ENCODE results near the gene SDC4.

Gene SDC4

DNA sequence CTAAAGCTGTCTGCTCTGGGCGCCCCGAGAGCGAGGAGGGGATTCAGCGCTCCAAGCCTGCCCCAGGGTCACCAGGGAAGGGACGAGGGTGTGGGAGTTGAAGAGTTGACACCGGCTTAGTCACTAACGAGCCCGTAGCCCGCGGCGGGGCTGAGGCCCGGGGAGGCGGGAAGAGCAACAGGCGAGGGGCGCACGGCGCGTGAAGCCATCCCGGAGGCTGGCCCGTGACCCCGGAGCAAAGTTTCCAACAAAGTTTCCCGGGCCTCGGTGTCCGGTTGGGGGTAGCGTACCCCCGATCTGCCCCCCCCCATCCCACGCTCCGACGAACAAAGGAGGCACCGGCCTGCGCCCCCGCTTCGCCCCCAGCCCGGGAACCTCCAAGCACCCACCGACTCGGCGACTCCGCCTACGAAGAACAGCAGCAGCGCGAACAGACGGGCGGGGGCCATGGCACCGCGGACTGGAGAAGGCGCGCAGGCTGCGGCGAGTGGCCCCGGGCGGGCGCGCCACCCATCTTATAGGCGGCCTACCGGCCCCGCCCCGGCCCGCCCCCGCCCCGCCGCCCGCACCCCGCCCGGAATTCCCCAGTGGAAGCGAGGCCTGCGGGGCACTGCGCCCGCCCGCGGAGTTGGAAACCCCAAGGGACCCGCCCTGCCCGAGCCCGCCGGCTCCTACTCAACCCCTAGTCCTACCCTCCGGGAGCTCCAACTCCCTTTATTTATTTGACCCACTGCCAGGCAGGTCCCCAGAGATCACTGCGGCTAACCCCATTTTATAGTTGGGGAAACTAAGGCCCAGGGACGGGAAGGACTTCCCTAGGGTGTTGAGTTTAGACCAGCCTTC is at the start of gene SDC4:
Gene SDC4, minus strand, starts transcription at position 489 of the 843 bp plus-strand sequence. Its CDS starts 40 bp downstream, at position 449.
- DNase-seq, result no peak

DNA sequence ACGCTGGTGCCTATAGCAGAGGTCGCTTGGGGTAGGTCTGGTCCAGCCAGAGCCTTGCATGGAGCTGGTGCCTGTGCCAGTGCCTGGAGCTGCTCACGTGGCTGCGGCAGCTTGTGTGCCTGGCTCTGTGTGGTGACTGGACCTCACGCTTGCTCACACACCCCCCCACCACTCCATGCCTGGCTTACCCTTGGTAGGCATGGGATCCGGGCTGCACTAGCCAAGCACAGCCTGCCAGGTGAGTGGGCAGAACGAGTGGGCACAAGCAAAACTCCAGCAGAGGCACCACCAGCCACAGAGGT is 46.8 kb upstream of the SDC4 start:
- no peak for DNase-seq

GRCh38 chr20:45394221-45395113 is 46.2 kb upstream of the SDC4 start:
- no peak for DNase-seq

GRCh38 chr20:45392733-45393132 is 44.5 kb upstream of the SDC4 start:
- no peak for DNase-seq

- DNase-seq, result no peak
Measured at GRCh38 chr20:45391559-45391958, 43.3 kb upstream of the SDC4 start.

DNA sequence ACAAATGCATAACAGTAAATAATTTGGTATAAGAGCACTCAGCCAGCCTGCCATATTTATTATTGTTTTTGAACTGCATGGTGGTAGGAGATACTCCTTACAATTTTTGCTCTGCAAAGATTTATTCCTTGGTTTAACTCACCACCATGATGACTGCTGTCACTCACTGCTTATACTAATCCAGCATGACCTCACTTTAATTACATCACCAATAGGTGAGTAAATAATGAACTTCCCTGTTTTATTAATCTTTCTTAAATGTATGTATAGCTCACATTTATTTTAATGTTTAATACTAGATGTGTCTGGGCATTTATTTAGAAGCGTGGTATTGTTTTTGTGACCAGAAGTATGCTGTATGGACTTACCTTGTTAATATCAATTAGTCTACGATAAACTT is 42.7 kb upstream of the SDC4 start:
- no peak for DNase-seq

DNA sequence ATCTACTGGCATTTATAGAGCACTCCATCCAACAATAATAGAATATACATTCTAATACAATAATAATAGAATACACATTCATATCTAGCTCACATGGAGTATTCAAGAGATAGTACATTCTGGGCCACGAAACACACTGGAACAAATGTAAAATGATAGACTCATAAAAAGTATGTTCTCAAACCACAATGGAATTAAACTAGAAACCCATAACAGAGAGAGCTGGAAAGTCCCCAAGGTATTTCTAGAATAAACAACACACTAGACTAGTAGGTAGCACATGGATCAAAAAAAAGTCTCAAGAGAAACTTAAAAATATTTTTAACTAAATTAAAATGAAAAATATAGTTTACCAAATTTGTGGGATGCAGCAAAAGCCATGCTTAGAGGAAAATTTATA is 39.0 kb upstream of the SDC4 start:
- DNase-seq, result no peak

DNA sequence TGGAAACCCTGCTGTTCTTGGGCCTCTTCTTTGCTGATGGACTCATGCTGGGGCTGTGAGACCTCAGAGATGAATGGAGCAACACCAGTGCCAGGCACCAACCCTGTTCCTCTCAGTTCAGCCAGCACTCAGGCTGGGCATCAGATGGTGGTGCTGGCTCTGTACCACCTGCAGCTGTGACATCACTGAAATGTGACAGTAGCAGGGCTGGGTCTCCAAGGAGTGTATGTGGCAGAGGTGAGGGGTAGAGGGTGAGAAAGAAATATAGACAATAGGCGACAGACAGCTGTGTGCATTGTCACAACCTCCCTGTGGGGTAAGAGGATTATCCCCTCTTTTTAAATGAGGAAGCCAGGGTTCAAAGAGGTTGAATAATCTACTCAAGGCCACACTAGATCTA is 30.0 kb upstream of the SDC4 start, which contains the start of gene TP53TG5:
Gene TP53TG5, minus strand, starts transcription at position 135 of the 400 bp plus-strand sequence. Its CDS starts 89 bp downstream, at position 46.
- no peak for DNase-seq

GRCh38 chr20:45377269-45377668 is 29.0 kb upstream of the SDC4 start:
- DNase-seq, result no peak

GRCh38 chr20:45374966-45375365 is 26.7 kb upstream of the SDC4 start:
- no peak for DNase-seq

GRCh38 chr20:45374101-45374467 is 25.9 kb upstream of the SDC4 start:
- DNase-seq, result no peak

- DNase-seq, result peak; percentile 4
Measured at GRCh38 chr20:45373353-45374100, 25.3 kb upstream of the SDC4 start.

GRCh38 chr20:45372646-45373352 is 24.6 kb upstream of the SDC4 start:
- no peak for DNase-seq

- DNase-seq, result no peak
Measured at GRCh38 chr20:45372241-45372640, 24.0 kb upstream of the SDC4 start.

GRCh38 chr20:45370571-45371160 is 22.4 kb upstream of the SDC4 start:
- no peak for DNase-seq

DNA sequence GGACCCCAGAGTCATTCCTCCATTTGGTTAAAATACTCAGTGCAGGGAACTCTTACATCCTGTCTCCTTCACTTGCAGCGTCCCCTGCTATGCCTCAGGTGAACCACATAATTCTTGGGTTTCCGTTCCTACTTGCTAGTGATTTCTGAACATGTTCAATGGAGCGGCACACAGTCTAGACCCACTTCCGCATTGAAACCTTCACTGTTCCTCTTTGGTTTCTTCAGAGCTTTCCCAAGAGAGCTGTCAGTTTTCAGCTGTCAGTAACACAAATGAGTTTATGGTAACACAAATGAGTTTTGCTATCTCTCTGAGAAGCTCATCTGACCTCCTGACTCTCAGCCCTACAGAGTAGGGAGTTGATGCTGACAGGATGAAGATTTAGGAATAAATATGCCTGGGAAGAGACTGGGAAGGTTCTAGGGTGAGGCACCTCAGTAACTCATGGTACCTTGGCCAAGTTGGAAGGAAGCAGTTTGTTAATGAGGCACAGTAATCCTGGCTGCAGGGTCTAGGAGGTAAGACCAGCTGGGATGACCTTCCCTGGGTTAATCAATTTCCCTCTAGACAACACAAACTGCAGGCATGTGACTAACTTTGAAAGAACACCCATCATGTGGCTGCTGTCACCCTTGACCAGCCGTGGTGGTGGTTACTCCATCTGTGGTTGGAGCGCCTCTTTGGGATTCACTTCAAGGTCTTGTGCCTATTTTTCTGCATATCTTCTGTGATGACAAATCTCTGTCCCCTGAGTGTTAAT is 20.2 kb upstream of the SDC4 start:
- DNase-seq, result no peak

DNA sequence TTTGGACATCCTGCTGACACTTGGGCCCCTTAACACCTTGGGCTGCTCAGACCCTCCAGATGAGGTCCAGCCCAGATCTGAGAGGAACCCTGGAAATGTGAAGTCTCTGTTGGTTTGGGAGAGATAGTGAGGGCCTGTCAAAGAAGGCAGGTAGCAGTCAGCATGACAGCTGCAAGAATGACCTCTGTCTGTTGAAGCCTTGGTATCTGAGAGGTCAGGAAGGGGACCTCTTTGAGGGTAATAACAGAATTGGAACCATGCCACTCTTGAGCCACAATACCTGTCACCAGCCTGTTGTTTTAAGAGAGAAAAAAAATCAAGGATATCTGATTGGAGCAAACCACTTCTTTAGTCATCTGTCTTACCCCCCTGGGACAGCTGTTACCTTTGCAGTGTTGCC is 18.9 kb upstream of the SDC4 start:
- DNase-seq, result no peak

GRCh38 chr20:45366631-45367030 is 18.4 kb upstream of the SDC4 start:
- no peak for DNase-seq

DNA sequence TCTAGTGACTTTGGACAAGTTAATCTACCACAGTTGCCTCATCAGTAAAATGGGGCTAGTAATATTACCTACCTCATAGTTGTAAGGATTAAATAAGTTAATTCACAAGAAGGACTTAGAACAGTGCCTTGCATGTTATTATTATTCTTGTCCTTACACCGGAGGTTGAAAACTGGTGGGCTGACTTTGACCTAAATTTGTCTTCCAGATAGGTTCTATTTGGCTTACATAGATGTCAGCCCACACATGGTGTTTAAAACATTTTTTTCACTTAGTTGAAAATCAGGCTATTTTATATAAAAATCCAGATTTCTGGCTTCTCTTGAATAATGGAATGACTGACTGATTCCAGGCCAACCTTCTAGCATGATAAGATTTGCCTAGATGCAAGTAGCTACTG is 18.0 kb upstream of the SDC4 start:
- DNase-seq, result no peak

DNA sequence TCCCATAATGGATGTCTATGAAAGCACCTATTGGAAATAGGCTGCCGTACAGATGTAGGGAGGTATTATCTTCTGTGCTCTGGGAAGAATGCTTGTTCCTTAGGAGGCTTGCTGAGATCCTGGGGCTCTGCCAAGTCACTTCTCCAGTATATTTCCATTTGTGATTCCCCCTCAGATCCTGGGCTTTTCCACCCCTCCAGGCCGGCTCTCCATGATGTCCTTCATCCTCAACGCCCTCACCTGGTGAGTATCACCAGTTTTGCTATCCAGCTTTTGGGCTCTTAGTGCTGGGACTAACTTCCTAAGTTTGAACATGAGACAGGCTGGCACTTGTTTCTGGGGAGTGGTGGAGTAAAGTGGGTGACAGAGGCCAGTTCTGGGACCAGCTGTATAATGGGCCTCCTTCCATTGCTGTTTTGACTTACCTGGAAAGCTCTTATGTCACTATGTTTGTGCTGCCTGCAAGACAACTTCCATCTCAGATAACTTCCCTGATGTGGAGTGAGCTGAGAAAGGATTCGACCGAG is 17.3 kb upstream of the SDC4 start:
- no peak for DNase-seq

Measured in NCI-H1436 treated with DMSO at 0.1 percent for 48 hours (cell line).